Measurements from ENCODE around the gene TIMM13.

TIMM13 gene

GRCh38 chr19:2433854-2434253 is 6.5 kb upstream of the TIMM13 start:
- no peak for DNase-seq (ENCODE audit: low read depth)
- TF ChIP-seq MYC (IDR thresholded peaks at IDR 0.05; ENCODE audit: low read depth, low read length) (no peak), MAX (IDR thresholded peaks at IDR 0.05; ENCODE audit: low read depth, low read length) (no peak), POLR2A (IDR thresholded peaks at IDR 0.05; ENCODE audit: extremely low read depth, insufficient read length) (no peak), CTCF (IDR thresholded peaks at IDR 0.05; ENCODE audit: low read depth, low read length) (no peak)
- H3K4me3 ChIP-seq (ENCODE audit: low read depth, low read length): no peak overlapping the region

GRCh38 chr19:2432131-2432848 is 4.9 kb upstream of the TIMM13 start:
- no peak overlapping the region for H3K4me3 ChIP-seq (ENCODE audit: low read depth, low read length)
- TF ChIP-seq POLR2A (IDR thresholded peaks at IDR 0.05; ENCODE audit: extremely low read depth, insufficient read length): no peak
- no peak for TF ChIP-seq MYC (IDR thresholded peaks at IDR 0.05; ENCODE audit: low read depth, low read length)
- TF ChIP-seq CTCF (IDR thresholded peaks at IDR 0.05; ENCODE audit: low read depth, low read length): no peak
- no peak for DNase-seq (ENCODE audit: low read depth)

- DNase-seq (ENCODE audit: low read depth): no peak
- H3K4me3 ChIP-seq (ENCODE audit: low read depth, low read length): no peak overlapping the region
- TF ChIP-seq MAX (IDR thresholded peaks at IDR 0.05; ENCODE audit: low read depth, low read length): no peak
- no peak for TF ChIP-seq MYC (IDR thresholded peaks at IDR 0.05; ENCODE audit: low read depth, low read length)
- TF ChIP-seq CTCF (IDR thresholded peaks at IDR 0.05; ENCODE audit: low read depth, low read length): no peak
- TF ChIP-seq POLR2A (IDR thresholded peaks at IDR 0.05; ENCODE audit: extremely low read depth, insufficient read length): no peak
These were observed 4.1 kb upstream of the TIMM13 start for GRCh38 chr19:2431318-2432055.

GRCh38 chr19:2429917-2430535 is 2.6 kb upstream of the TIMM13 start:
- no peak for DNase-seq (ENCODE audit: low read depth)
- TF ChIP-seq CTCF (IDR thresholded peaks at IDR 0.05; ENCODE audit: low read depth, low read length) (no peak), MYC (IDR thresholded peaks at IDR 0.05; ENCODE audit: low read depth, low read length) (no peak), POLR2A (IDR thresholded peaks at IDR 0.05; ENCODE audit: extremely low read depth, insufficient read length) (no peak), MAX (IDR thresholded peaks at IDR 0.05; ENCODE audit: low read depth, low read length) (no peak)
- no peak overlapping the region for H3K4me3 ChIP-seq (ENCODE audit: low read depth, low read length)

- TF ChIP-seq MYC (IDR thresholded peaks at IDR 0.05; ENCODE audit: low read depth, low read length) (no peak), MAX (IDR thresholded peaks at IDR 0.05; ENCODE audit: low read depth, low read length) (no peak), POLR2A (IDR thresholded peaks at IDR 0.05; ENCODE audit: extremely low read depth, insufficient read length) (no peak), CTCF (IDR thresholded peaks at IDR 0.05; ENCODE audit: low read depth, low read length) (no peak)
- no peak for DNase-seq (ENCODE audit: low read depth)
- H3K4me3 ChIP-seq (ENCODE audit: low read depth, low read length): no peak overlapping the region
These were observed 1.6 kb upstream of the TIMM13 start for GRCh38 chr19:2428756-2429711.
